Measurements from ENCODE around the gene STK32C.

Gene STK32C

DNA sequence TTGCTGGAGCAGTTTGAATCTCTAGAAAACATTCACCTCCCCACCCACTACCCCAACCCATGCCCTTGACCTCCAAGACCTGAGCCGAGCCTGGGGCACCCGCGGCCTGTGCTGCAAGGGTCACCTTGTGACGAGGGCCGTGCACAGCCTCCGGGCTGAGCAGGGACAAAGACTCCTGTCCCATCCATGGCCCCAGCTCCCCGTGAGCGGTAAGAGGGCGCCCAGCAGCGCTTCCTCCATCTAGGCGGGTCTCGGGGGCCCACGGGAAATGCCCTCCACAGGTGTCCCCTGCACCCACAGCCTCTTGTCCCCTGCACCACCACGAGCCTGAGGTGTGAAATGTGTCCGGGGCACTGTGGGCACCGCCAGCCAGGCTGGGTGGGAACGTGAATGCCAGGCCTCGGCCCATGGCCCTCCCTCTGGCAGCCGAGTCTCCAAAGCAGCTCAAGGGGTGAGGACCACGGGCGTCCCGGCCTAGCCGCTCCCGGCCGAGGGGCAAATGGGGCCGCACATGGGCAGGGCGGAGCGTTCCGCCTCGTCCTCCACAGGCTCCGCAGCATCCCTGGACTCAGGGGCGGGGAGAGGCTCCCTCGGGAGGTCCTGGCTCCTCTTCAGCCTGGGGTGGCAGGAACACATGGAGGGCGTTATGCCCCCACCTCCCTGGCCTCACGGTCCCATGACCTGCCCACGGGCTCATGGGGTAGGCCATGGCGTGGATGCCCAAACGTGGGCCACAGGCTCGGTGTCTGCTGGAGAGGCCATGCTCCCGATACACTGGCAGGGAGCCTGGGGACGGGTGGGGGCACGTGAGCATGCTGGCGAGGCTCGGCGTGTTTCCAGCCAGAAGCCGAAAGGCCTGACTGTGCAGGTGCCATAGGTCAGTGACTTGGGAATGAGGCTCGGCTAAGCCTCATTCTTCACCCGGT lies 100.0 kb downstream of the STK32C start:
- no peak overlapping the region for H3K9ac ChIP-seq (ENCODE audit: low read depth, low read length)
- no peaks in the 10 kb centered on the region for H3K4me1 ChIP-seq (ENCODE audit: insufficient read depth, low read length)
- no peaks in the 10 kb centered on the region for H3K9me3 ChIP-seq (ENCODE audit: control insufficient read depth, insufficient read depth, low read length)
- no peaks in the 10 kb centered on the region for H3K36me3 ChIP-seq (ENCODE audit: insufficient read depth, low read length)

DNA sequence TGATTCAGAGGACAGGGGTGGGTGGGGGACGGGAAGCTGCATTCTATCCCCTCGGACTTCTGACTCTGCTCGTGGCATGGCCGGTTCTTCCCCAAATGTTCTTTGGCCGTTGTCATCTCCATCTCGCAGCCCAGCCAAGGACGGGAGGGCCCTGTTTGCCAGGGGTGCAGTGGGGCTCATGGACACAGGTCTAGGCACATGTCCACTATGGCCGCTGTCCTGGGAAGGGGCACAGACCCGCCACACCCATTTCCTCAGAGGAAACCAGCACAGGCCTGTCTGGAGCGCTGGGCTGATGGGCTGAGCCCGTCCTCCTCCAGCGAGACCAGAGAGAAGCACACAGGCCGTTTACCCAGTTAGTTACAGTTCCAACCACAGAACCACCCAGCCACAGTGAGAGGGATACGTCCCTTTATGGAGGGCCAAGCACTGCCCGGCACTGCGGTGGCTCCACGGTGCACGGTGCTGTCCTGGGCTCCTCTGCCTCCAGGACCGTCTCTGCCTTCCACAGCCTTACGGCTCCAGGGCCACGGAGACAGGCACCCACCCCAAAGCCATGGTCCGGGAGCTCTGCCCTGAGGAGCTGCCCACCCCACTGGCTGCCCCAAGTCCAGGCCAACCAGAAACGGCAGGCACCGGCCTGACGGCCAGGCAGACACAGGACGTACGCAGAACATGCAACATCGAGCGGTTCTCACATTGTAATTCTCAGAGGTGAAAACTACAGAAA lies 100.8 kb downstream of the STK32C start:
- Histone ChIP-seq H3K9me3 (ENCODE audit: control insufficient read depth, insufficient read depth, low read length) (no peaks in the 10 kb centered on the region), H3K36me3 (ENCODE audit: insufficient read depth, low read length) (no peaks in the 10 kb centered on the region), H3K4me1 (ENCODE audit: insufficient read depth, low read length) (no peaks in the 10 kb centered on the region), H3K9ac (ENCODE audit: low read depth, low read length) (no peak overlapping the region)

DNA sequence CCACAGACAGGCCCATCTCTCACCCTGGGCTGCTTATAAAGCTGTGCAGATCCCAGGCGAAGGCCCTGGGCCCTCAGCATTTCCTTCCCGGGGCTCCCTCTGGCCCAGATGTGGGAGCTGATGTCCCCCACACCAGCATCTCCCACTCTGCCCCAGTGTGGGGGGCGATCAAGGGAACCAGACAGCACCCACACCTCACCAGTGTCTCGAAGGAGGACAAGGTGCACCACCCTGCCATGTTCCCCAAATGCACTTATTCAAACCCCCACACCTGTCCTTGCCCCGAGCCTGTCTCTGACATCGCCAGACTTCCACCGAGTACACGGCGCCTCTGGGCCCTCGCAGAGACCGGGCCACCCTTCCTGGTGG lies 101.4 kb downstream of the STK32C start:
- no peak overlapping the region for H3K9ac ChIP-seq (ENCODE audit: low read depth, low read length)
- H3K4me1 ChIP-seq (ENCODE audit: insufficient read depth, low read length) = no peaks in the 10 kb centered on the region

DNA sequence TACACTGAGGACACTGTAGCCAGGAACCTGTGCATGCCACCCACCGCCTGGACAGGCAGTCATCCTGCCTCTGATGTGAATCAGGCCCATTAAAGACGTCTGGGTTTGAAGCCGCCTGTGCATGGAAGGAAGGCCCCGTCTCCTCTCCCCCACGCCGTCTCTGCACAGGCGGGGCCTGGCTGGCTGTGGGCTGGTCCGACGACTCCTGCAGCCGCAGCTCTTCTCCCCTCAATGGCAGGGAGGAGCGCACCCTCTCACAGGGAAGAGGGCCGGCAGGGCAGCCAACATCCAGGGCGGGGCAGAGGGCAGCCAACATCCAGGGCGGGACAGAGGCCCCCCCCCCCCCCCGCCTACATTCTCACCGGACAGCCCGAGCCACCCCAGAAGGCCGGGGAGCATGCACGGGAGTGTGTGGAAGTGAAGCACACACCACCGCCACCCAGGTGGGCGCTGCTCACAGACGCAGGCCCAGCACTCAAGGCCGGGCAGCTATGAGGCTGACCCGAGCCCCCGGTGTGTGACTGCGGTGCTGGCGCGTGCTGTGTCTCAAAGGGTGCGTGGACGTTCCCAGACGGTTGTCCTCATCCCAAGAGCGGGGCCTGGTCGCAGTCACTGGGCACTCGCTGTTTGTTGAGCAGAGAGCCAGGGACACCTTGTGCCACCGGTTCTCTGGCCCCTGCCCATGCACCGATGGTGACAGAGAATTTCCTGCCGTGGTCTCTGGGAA lies 101.9 kb downstream of the STK32C start:
- no peak overlapping the region for H3K9ac ChIP-seq (ENCODE audit: low read depth, low read length)

More for the DNA sequence above, 101.4 kb downstream of the STK32C start:
- H3K9me3 ChIP-seq (ENCODE audit: control insufficient read depth, insufficient read depth, low read length) = no peaks in the 10 kb centered on the region
- no peaks in the 10 kb centered on the region for H3K36me3 ChIP-seq (ENCODE audit: insufficient read depth, low read length)

DNA sequence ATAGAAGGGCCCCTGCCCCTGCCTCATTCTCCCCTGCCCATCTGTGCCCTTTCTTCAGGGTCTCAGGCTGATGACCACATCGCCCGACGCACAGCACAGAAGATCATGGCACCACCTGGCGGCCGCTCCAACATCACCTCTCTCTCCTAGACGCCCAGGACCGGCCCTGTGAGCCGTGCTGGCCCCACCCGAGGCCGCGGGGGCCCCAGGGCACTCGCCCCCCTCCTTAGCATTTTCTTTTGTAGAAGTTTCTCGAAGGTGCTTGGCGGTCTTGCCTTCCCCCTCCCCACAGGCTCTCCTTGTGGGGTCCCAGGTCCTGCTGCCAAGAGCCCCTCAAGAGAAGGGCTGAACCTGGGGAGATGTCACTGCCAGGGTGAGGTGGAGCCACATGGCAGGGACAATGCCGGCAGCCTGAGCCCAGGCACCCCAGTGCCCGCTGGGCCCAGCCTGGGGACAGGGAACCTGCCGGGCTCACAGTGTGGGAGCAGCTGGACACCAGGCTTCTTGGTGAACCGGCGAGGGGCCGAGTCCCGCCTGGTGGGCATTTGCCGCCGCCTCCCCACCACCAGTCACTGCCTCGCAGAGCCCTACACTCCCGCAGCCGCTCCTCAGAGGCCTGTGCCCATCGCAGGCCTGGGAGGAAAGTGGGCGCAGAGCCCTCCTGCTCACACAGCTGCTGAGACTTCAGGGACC lies 102.8 kb downstream of the STK32C start:
- Histone ChIP-seq H3K9me3 (ENCODE audit: control insufficient read depth, insufficient read depth, low read length) (no peaks in the 10 kb centered on the region), H3K9ac (ENCODE audit: low read depth, low read length) (no peak overlapping the region), H3K36me3 (ENCODE audit: insufficient read depth, low read length) (no peaks in the 10 kb centered on the region)

More for the DNA sequence above, 101.9 kb downstream of the STK32C start:
- Histone ChIP-seq H3K36me3 (ENCODE audit: insufficient read depth, low read length) (no peaks in the 10 kb centered on the region), H3K4me1 (ENCODE audit: insufficient read depth, low read length) (no peaks in the 10 kb centered on the region), H3K9me3 (ENCODE audit: control insufficient read depth, insufficient read depth, low read length) (no peaks in the 10 kb centered on the region)

DNA sequence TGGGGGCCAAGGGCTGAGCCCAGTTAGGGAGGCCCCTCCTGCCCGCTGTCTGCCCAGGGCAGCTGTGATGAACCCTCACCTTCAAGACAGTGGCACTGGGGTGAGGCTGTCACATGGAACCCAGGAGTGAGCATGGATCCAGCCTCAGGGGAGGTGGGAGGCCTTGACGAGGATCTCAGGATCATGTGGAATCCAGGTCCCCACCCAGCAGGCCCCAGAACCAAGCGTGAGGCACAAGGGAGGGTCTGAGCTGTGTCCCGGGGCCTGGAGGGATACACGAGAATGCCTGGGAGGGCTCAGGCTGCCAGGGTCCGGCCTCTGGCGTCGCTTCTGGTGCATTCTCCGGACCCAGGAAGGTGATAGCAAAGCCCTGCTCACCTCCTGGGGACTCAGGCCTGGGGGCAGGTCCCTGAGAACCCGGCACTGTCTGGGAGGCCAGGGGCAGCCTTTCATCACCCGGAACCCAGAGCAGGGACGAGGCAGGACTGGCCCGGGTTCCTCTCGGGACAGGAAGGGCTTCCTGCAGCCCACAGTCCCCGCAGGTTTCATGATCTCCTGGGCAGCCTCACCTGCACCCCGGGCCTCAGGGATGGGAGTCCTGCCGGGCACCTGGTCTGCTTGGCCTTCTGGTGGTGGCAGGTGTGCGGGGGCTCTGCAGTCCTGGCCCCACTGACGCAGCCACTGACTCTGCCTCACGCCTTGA lies 103.5 kb downstream of the STK32C start:
- H3K9ac ChIP-seq (ENCODE audit: low read depth, low read length) = no peak overlapping the region
- H3K4me1 ChIP-seq (ENCODE audit: insufficient read depth, low read length) = no peaks in the 10 kb centered on the region
- H3K9me3 ChIP-seq (ENCODE audit: control insufficient read depth, insufficient read depth, low read length) = no peaks in the 10 kb centered on the region
- no peaks in the 10 kb centered on the region for H3K36me3 ChIP-seq (ENCODE audit: insufficient read depth, low read length)

More for the DNA sequence above, 102.8 kb downstream of the STK32C start:
- H3K4me1 ChIP-seq (ENCODE audit: insufficient read depth, low read length) = no peaks in the 10 kb centered on the region

DNA sequence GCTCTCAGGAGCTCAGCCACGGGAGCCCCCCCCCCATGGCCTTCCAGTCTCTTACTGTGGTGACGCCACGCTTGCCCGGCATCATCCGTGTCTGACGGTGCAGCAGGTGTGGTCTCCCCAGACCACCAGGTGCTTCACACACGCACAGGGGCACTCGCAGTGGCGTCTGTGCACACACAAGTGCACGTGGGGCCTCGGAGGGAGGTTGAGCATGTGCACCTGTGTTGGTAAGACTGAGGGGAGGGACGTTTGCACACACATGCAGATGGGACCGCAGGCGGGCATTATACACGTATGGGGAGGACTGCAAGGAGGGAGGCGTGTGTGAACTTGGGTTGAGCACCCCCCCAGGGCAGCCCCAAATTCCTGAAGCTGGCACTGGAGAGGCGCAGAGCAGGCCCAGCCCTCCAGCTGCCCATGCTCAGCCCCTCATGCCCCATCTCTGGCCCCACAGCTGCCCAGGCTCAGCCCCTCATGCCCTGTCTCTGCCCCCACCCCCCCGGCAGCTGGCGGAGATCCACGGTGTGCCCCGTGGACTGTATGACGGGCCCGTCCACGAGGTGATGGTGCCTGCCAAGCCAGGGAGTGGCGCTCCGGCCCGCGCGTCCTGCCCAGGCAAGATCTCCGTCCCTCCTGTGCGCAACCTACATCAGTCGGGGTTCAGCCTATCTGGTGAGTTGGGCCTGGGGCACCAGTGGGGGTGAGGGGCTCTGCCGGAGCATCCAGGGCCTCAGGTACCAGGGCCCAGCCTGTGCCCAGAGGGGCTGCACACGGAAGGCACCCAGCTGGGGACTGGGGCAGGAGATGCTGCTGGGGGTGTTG lies 104.3 kb downstream of the STK32C start:
- H3K4me1 ChIP-seq (ENCODE audit: insufficient read depth, low read length) = no peaks in the 10 kb centered on the region
- H3K9me3 ChIP-seq (ENCODE audit: control insufficient read depth, insufficient read depth, low read length) = no peaks in the 10 kb centered on the region
- no peak overlapping the region for H3K9ac ChIP-seq (ENCODE audit: low read depth, low read length)
- H3K36me3 ChIP-seq (ENCODE audit: insufficient read depth, low read length) = no peaks in the 10 kb centered on the region

DNA sequence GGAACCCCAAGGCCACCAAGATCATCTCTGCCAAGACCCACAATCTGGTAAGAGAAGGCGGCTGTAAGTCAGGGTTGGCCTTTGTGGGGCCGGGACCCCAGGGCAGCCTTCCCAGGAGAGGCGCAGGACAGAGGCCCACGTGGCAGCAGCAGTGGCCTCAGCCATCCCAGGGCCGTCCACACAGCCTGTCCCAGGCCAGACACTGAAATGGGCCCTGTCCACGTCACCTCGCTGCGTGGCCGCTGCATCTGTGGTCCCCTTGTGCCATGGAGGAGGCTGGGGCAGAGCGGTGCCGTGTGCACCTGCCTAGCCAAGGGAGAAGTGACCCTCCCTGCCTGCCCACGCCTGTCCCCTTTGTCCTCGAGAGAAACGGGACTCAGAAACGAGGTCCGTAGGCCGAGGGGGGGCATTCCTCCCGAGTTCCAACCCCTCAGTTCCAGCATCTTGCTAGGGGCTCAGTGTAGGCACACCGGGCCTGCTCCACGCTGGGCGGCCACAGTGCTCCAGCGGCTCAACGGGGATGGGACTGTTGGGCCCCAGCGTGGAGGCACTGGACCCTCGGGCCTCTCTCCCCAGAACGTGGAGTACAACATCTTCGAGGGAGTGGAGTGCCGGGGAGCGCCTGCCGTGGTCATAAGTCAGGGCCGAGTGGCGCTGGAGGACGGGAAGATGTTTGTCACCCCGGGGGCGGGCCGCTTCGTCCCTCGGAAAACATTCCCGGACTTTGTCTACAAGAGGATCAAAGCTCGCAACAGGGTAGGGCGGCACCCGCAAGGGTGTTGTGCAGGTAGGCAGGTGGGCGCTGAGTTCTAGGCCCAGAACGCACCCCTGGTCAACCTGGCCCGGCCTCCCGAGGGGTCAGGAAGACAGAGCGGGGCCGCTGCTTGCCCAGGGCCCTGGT lies 105.4 kb downstream of the STK32C start:
- H3K9me3 ChIP-seq (ENCODE audit: control insufficient read depth, insufficient read depth, low read length) = no peaks in the 10 kb centered on the region
- no peaks in the 10 kb centered on the region for H3K4me1 ChIP-seq (ENCODE audit: insufficient read depth, low read length)
- H3K36me3 ChIP-seq (ENCODE audit: insufficient read depth, low read length) = no peaks in the 10 kb centered on the region
- H3K9ac ChIP-seq (ENCODE audit: low read depth, low read length) = no peak overlapping the region

DNA sequence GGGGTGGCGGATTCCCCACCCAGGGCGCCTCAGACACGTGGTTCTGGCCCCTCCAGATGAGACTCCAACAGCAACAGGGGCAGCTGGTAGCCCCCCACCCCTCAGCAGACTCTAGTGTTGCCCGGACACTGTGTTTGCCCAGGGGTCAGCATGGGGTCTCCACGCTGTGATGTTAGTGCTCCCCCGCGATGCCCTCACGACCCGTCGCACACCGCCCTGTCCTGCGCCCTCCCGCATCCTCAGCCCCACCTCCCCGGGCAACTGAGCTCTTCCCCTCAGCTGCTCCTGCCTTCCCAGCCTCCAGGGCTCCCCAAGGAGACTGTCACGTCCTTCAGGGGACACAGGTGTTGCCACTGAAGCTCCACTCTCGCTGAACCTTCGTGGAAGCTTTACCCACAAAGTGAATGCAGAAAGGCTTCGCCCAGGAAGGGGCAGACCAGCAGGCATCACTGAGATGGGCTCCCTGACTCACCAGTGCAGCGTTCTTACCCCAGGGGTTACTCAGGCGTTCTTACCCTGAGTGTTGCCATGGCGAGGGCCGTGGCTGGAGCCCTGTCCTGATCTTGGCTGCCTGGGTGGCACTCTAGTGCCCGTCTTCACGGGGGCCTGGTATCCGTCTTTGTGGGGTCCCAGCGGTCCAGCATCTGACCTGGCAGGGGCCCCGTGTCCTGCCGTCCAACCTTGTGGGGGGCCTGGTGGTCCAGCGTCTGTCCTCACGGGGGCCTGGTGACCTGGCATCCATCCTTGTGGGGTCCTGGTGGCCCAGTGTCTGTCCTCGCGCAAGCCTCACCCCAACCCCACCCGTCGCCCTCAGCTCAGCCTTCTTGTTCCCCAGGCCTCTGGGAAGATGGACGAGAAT lies 106.4 kb downstream of the STK32C start:
- Histone ChIP-seq H3K9ac (ENCODE audit: low read depth, low read length) (no peak overlapping the region), H3K4me1 (ENCODE audit: insufficient read depth, low read length) (no peaks in the 10 kb centered on the region), H3K36me3 (ENCODE audit: insufficient read depth, low read length) (no peaks in the 10 kb centered on the region), H3K9me3 (ENCODE audit: control insufficient read depth, insufficient read depth, low read length) (no peaks in the 10 kb centered on the region)

DNA sequence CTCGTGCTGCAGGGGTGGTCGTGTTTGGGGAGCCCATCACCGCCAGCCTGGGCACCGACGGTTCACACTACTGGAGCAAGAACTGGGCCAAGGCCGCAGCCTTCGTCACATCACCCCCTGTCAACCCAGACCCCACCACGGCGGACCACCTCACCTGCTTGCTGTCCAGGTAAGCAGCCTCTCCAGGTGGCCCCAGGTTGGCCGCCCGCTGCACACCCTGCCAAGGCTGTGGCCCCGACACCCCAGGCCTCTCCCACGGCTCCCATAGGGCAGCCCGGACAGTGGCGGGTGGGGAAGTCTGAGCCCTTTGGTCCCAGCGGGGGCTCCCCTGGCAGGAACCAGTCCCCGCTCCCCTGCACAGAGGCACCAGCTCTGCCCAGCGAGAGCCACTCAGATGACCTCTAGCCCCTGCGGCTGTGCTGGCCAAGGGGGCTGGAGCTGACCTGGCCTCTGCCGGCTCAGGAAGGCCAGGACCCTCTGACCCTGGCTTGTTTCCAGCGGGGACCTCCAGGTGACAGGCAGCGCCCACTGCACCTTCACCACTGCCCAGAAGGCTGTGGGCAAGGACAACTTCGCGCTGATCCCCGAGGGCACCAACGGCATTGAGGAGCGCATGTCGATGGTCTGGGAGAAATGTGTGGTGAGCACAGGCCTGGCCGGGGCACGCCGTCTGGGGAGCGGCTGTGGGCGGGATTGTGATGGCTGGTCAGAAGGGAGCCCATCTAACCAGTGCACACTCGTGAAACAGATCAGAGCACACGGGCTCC lies 107.2 kb downstream of the STK32C start:
- no peaks in the 10 kb centered on the region for H3K4me1 ChIP-seq (ENCODE audit: insufficient read depth, low read length)
- H3K9ac ChIP-seq (ENCODE audit: low read depth, low read length) = no peak overlapping the region
- no peaks in the 10 kb centered on the region for H3K36me3 ChIP-seq (ENCODE audit: insufficient read depth, low read length)
- H3K9me3 ChIP-seq (ENCODE audit: control insufficient read depth, insufficient read depth, low read length) = no peaks in the 10 kb centered on the region

DNA sequence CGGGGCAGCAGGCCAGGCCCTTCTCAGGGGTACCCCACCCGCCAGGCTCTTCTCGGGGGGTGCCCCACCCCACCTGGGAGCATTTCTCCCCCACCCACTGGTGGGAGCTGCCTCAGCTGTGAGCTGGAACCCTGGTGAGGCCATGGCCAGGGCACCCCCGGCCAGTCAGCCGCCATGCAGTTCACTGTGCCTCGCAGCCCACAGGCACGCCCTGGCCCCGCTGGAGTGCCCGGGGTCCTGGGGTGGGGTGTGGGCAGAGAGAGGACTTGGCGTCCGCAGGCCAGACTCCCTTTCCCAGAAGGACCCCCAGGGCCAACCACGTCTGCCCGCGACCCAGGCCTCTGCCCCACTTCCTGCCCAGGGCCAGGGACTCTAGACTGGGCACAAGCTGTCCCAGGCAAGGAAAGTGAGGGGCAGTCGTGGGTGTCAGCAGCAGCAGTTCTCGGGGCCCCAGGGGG lies 107.9 kb downstream of the STK32C start:
- H3K4me1 ChIP-seq (ENCODE audit: insufficient read depth, low read length) = no peaks in the 10 kb centered on the region
- H3K9ac ChIP-seq (ENCODE audit: low read depth, low read length) = no peak overlapping the region
- no peaks in the 10 kb centered on the region for H3K36me3 ChIP-seq (ENCODE audit: insufficient read depth, low read length)
- H3K9me3 ChIP-seq (ENCODE audit: control insufficient read depth, insufficient read depth, low read length) = no peaks in the 10 kb centered on the region

Data from ES-I3 (cell line).